ENCODE results near the gene TMCC3. TPM values are rescaled to one million over a fixed set of nuclear protein-coding genes. Genes with fewer than 3 reads are reported as not detected.

Gene TMCC3
- total and polyA plus RNA-seq, 2 of the 13 experiments (the other 11 are each of a cell fraction or from before 2014, with no cell fraction given) = not detected

DNA sequence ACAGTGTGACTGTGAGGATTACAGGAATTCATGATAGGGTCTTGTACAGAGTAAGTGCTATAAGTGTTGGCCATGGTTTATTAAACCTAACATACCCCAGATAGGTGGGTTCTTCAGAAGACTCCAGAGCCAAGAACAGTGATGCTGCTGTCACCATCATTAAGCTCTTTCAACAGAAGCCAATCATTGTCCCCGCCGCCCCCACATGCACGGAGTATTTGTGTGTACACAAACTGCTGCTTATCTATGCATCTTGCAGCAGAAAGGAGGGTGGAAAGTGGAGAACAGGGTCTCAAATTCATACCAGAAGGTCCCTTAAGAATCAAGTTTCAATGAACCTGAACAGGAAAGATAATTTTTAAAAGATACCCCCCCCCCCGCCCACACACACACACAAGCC, 51.2 kb downstream of the TMCC3 start:
- Histone ChIP-seq H3K9ac (ENCODE audit: insufficient read depth, low read depth, low read length) (no peak overlapping the region), H4K20me1 (ENCODE audit: insufficient read depth, low read length) (no peaks in the 10 kb centered on the region), H3K27ac (ENCODE audit: extremely low read length, insufficient read depth, low read length) (no peak overlapping the region), H3K9me3 (ENCODE audit: low read length) (no peaks in the 10 kb centered on the region), H3K4me3 (replicated peaks in 1 of 3; ENCODE audit: insufficient read depth in 1 of 3, low read depth in 2 of 3, low read length in 3 of 3) (no peak overlapping the region), H3K4me2 (ENCODE audit: low read depth, low read length) (no peak overlapping the region), H3K4me1 (ENCODE audit: insufficient read depth, low read length) (no peaks in the 10 kb centered on the region), H3K36me3 (replicated peaks in 1 of 2; ENCODE audit: control insufficient read depth in 1 of 2, insufficient read depth in 2 of 2, low read length in 2 of 2) (no peaks in the 10 kb centered on the region), H3K79me2 (ENCODE audit: insufficient read depth, low read length) (no peaks in the 10 kb centered on the region), H3K27me3 (ENCODE audit: control insufficient read depth in 1 of 2, insufficient read depth in 2 of 2, low read length in 2 of 2) (peaks cover 0 to 8% of the 10 kb centered on the region in 2 experiments; a peak in 3 of 5 replicates), H2AFZ (ENCODE audit: low read length) (no peak overlapping the region)
- no TSS peak for BruUV-seq (replicated peaks)
- ChIA-PET CTCF (ENCODE audit: low intra/inter-chr PET ratio, low total read pairs) (no interaction called here), POLR2A (no interaction called here)
- 14% methylated on average over 4 of the region's 4 CpGs for WGBS (ENCODE audit: low lambda C conversion rate)
- intact Hi-C loops (cut with micrococcal nuclease; ENCODE audit: unreplicated experiment) = no loop called here
- TF ChIP-seq ELF1 (CRISPR knock-in tag; IDR thresholded peaks at IDR 0.05) (no peak), ZNF225 (CRISPR knock-in tag; IDR thresholded peaks at IDR 0.05) (no peak)
- DNase-seq (ENCODE audit: low spot score) = no peak
- FAIRE-seq = no peak
- ATAC-seq = no peak
- in situ Hi-C loops (cut with HindIII; ENCODE audit: extremely low pct_ligation_motif_present, low pct_unique_long_range_greater_than_20kb) = no loop called here

DNA sequence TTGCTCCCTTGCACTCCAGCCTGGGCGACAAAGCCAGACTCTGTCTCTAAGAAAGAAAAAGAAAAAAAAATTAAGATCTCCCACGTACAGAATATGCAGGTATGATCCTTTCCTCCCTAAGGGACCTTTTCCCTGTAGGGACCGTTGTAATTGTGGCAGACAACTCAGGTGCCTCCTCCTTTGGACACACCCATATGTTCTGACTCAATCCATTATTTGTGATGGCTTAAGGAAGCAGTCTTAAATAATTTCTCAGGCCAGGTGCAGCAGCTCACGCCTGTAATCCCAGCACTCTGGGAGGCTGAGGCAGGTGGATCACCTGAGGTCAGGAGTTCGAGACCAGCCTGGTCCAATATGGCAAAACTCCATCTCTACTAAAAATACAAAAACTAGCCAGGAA, 53.1 kb downstream of the TMCC3 start:
- no peaks in the 10 kb centered on the region for H3K4me1 ChIP-seq (ENCODE audit: insufficient read depth, low read length)
- ChIA-PET CTCF (ENCODE audit: low intra/inter-chr PET ratio, low total read pairs) (no interaction called here), POLR2A (no interaction called here)
- no peaks in the 10 kb centered on the region for H3K36me3 ChIP-seq (replicated peaks in 1 of 2; ENCODE audit: control insufficient read depth in 1 of 2, insufficient read depth in 2 of 2, low read length in 2 of 2)
- H4K20me1 ChIP-seq (ENCODE audit: insufficient read depth, low read length) = no peaks in the 10 kb centered on the region
- no peaks in the 10 kb centered on the region for H3K79me2 ChIP-seq (ENCODE audit: insufficient read depth, low read length)
- no peak overlapping the region for H2AFZ ChIP-seq (ENCODE audit: low read length)
- in situ Hi-C loops (cut with HindIII; ENCODE audit: extremely low pct_ligation_motif_present, low pct_unique_long_range_greater_than_20kb) (no loop called here), intact Hi-C loops (cut with micrococcal nuclease; ENCODE audit: unreplicated experiment) (no loop called here)
- DNase-seq (ENCODE audit: low spot score) (no peak), ATAC-seq (no peak), FAIRE-seq (no peak)
- H3K27ac ChIP-seq (ENCODE audit: extremely low read length, insufficient read depth, low read length) = no peak overlapping the region
- BruUV-seq (replicated peaks) = no TSS peak
- H3K4me2 ChIP-seq (ENCODE audit: low read depth, low read length) = no peak overlapping the region
- H3K27me3 ChIP-seq (ENCODE audit: control insufficient read depth in 1 of 2, insufficient read depth in 2 of 2, low read length in 2 of 2) = peaks cover 0 to 8% of the 10 kb centered on the region in 2 experiments; a peak in 3 of 5 replicates
- H3K9ac ChIP-seq (ENCODE audit: insufficient read depth, low read depth, low read length) = no peak overlapping the region
- no peak overlapping the region for H3K4me3 ChIP-seq (replicated peaks in 1 of 3; ENCODE audit: insufficient read depth in 1 of 3, low read depth in 2 of 3, low read length in 3 of 3)
- TF ChIP-seq NFE2L1 (CRISPR knock-in tag; IDR thresholded peaks at IDR 0.05; ENCODE audit: borderline replicate concordance) = no peak
- no peak for TF ChIP-seq ZNF382 (CRISPR knock-in tag; IDR thresholded peaks at IDR 0.05; ENCODE audit: borderline replicate concordance)
- no peak for TF ChIP-seq ZNF619 (CRISPR knock-in tag; IDR thresholded peaks at IDR 0.05)
- TF ChIP-seq, protein P1, sequence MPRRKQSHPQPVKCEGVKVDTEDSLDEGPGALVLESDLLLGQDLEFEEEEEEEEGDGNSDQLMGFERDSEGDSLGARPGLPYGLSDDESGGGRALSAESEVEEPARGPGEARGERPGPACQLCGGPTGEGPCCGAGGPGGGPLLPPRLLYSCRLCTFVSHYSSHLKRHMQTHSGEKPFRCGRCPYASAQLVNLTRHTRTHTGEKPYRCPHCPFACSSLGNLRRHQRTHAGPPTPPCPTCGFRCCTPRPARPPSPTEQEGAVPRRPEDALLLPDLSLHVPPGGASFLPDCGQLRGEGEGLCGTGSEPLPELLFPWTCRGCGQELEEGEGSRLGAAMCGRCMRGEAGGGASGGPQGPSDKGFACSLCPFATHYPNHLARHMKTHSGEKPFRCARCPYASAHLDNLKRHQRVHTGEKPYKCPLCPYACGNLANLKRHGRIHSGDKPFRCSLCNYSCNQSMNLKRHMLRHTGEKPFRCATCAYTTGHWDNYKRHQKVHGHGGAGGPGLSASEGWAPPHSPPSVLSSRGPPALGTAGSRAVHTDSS (CRISPR knock-in tag; conservative IDR thresholded peaks at IDR 0.05) = no peak
- TF ChIP-seq PAWR (CRISPR knock-in tag; IDR thresholded peaks at IDR 0.05; ENCODE audit: borderline replicate concordance) = no peak
- TF ChIP-seq, protein P2, sequence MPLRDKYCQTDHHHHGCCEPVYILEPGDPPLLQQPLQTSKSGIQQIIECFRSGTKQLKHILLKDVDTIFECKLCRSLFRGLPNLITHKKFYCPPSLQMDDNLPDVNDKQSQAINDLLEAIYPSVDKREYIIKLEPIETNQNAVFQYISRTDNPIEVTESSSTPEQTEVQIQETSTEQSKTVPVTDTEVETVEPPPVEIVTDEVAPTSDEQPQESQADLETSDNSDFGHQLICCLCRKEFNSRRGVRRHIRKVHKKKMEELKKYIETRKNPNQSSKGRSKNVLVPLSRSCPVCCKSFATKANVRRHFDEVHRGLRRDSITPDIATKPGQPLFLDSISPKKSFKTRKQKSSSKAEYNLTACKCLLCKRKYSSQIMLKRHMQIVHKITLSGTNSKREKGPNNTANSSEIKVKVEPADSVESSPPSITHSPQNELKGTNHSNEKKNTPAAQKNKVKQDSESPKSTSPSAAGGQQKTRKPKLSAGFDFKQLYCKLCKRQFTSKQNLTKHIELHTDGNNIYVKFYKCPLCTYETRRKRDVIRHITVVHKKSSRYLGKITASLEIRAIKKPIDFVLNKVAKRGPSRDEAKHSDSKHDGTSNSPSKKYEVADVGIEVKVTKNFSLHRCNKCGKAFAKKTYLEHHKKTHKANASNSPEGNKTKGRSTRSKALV (CRISPR knock-in tag; IDR thresholded peaks at IDR 0.05) = no peak
- no peak for TF ChIP-seq ZNF34 (CRISPR knock-in tag; IDR thresholded peaks at IDR 0.05; ENCODE audit: borderline replicate concordance)
- H3K9me3 ChIP-seq (ENCODE audit: low read length) = no peaks in the 10 kb centered on the region
- 33% methylated on average over 5 of the region's 5 CpGs for WGBS (ENCODE audit: low lambda C conversion rate)
